ENCODE results near the gene EDAR.

DNA sequence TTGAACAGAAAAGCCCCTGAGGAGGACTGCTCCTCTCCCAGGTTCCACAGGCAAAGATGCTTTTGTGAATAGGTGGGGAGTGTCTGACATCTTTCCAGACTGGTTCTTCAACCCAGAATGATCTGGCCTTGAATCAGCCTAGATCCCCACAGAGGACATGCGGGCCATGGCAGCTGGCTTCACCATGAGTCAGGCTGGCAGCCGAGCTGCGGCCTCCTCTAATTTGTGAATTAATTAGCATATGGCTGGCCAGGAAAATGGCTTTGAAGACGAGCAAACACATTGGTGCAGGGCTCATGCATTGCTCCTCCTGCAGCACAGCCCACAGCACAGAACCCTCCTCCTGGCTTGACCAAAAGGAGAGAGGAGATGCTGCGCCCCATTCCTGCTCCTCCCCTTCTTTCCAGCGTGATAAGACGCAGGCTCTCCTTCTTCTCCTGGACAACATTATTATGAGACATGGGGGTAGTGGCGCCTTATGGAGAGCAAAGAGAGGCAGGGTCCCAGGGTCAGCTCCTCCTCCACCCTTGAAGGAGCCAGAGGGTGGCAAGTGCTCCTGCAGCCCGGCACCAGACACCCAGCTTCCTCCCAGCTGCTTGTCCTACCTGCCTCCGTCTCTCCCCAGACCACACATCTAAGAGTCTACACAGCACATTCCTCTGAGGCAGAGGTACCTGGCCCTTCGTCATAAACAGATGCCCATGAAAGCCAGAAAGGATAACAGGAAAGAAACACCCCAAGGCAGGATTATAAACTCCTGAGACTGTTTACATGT lies 66.7 kb downstream of the EDAR start:
- TF ChIP-seq CTCF (IDR thresholded peaks at IDR 0.05) (no peak), POLR2A (IDR thresholded peaks at IDR 0.05) (no peak), POLR2AphosphoS5 (IDR thresholded peaks at IDR 0.05) (no peak), EP300 (IDR thresholded peaks at IDR 0.05) (no peak)

All from stomach (tissue), 4 donors.